ENCODE results near the gene ZSCAN5B. TPM values are rescaled to one million over a fixed set of nuclear protein-coding genes. Genes with fewer than 3 reads are reported as not detected.

Gene ZSCAN5B
- total RNA-seq, 1 donor from 2014 or later: not detected

DNA sequence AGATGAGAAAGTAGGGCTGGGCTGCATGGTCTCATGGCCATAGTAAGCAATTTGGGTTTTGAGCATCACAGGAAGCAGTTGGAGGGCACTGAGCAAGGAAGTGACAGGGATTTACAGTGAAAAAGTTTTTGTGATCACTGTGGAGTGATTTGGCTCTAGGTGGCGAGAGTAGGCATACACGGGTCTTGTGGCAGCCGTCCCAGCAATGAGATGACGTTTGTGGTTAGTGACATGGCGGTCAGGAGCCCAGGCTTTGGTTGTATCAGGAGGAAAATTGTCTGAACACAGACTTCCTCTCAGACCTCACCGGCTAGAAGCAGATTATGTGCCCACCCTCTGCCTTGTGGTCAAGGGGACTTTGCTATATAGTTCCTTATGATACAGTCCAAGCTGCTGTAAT is 53.2 kb downstream of the ZSCAN5B start:
- Mint-ChIP-seq H3K4me1 (ENCODE audit: low read depth) (peaks cover 30% of the 10 kb centered on the region), H3K4me3 (ENCODE audit: unreplicated experiment) (no peak overlapping the region), H3K36me3 (ENCODE audit: low read depth) (peaks cover 7% of the 10 kb centered on the region), H3K9me3 (ENCODE audit: low read depth) (no peaks in the 10 kb centered on the region), H3K27ac (ENCODE audit: unreplicated experiment) (no peak overlapping the region), H3K27me3 (ENCODE audit: low read depth) (no peaks in the 10 kb centered on the region)
- TF ChIP-seq, protein P1, sequence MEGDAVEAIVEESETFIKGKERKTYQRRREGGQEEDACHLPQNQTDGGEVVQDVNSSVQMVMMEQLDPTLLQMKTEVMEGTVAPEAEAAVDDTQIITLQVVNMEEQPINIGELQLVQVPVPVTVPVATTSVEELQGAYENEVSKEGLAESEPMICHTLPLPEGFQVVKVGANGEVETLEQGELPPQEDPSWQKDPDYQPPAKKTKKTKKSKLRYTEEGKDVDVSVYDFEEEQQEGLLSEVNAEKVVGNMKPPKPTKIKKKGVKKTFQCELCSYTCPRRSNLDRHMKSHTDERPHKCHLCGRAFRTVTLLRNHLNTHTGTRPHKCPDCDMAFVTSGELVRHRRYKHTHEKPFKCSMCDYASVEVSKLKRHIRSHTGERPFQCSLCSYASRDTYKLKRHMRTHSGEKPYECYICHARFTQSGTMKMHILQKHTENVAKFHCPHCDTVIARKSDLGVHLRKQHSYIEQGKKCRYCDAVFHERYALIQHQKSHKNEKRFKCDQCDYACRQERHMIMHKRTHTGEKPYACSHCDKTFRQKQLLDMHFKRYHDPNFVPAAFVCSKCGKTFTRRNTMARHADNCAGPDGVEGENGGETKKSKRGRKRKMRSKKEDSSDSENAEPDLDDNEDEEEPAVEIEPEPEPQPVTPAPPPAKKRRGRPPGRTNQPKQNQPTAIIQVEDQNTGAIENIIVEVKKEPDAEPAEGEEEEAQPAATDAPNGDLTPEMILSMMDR (IDR thresholded peaks at IDR 0.05): no peak
- no peak for DNase-seq (ENCODE audit: low spot score)

DNA sequence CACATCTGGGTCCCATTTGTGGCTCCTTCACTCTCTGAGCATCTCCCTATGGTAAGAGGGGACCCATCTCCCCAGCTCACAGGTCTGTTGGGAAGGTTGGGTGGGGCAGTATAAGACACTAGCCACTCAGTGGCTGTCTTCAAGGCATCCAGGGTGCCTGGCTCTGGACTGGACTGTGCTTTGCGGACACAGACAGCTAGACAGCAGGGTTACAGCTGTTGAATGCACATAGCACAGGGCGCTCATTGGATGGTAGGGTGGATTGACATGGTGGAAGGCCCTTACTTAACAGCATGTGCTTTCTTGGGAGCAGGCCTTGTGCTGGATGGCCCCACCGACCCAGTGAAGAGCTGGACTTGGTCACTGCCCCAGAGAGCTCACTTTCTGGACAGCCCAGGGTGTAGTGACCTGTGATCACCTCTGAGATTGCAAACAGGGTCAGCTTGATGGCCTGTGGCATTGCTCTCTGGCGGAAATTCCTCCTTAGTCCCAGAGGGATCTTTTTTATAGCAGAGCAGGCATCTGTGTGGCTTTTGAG is 54.6 kb downstream of the ZSCAN5B start:
- peak overlapping the region; percentile 22 for H3K27ac Mint-ChIP-seq (ENCODE audit: unreplicated experiment)
- DNase-seq (ENCODE audit: low spot score): no peak
- H3K9me3 Mint-ChIP-seq (ENCODE audit: low read depth): no peaks in the 10 kb centered on the region
- TF ChIP-seq, protein P1 (IDR thresholded peaks at IDR 0.05): no peak
- H3K27me3 Mint-ChIP-seq (ENCODE audit: low read depth): no peaks in the 10 kb centered on the region
- H3K4me3 Mint-ChIP-seq (ENCODE audit: unreplicated experiment): no peak overlapping the region
- peaks cover 30% of the 10 kb centered on the region for H3K4me1 Mint-ChIP-seq (ENCODE audit: low read depth)
- H3K36me3 Mint-ChIP-seq (ENCODE audit: low read depth): peaks cover 1% of the 10 kb centered on the region

DNA sequence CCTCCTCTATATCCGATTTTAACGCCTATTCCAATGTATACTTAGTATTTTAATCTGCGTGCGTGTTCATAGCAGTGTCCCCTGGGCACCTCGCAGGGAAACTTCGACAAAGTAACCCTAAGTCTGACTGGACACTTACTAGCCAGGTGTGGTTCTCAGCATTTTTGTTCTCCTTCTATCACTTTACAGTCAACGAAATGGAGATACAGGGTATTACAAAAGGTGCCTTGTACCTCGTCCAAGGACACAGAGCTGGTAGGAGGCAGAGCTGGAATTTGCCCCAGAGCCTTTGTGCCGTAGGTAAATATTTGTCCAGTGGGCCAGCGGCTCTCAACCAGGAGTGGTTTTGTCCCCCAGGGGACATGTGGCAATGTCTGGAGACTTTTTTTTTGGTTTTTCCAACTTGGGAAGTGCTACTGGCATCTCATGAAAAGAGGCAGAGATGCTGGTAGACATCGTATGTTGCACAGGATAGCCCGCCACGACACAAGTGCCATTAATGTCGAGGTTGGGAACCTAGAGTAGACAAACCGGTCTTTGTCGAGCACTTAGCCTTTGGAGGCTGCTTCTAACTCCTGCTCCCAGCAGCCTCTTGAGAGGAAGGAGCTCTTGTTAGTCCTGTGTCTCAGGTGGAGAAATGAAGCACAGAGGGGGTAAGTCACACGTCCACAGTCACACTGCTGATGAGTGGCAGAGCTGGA is 55.3 kb downstream of the ZSCAN5B start:
- Mint-ChIP-seq H3K9me3 (ENCODE audit: low read depth) (no peaks in the 10 kb centered on the region), H3K4me3 (ENCODE audit: unreplicated experiment) (peak overlapping the region; percentile 71), H3K36me3 (ENCODE audit: low read depth) (no peaks in the 10 kb centered on the region), H3K27me3 (ENCODE audit: low read depth) (no peaks in the 10 kb centered on the region), H3K27ac (ENCODE audit: unreplicated experiment) (peak overlapping the region; percentile 77), H3K4me1 (ENCODE audit: low read depth) (peaks cover 30% of the 10 kb centered on the region)
- no peak for DNase-seq (ENCODE audit: low spot score)
- TF ChIP-seq, protein P1 (IDR thresholded peaks at IDR 0.05): no peak

DNA sequence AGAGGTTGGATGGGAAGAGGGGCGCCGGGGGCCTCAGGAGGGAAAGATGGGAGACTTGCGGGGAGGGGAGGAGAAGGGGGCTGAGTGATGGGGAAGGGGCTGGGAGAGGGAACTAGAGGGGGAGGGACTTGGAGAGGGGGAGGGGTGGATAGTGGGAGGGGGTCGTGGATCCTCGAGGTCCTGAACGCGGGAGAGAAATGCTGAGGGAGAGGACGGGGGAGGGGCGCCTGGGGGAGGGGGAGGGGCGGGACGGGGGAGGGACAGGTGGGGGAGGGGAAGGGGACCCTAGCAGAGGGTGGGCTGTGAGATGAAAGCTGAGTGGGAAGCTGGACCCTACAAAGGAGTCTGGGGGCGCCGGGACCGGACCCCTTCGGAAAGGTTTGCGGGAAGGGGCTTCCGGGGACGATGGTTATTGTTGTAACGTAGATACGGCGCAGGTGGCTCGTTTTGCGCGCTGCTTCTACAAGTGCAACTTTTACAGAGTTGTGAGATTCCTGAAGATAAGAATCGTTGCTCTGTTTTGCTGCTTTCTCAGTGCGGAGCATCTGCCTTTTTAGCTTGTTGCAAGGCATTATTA is 56.1 kb downstream of the ZSCAN5B start:
- H3K27ac Mint-ChIP-seq (ENCODE audit: unreplicated experiment): peak overlapping the region; percentile 77

More for the DNA sequence above, 56.1 kb downstream of the ZSCAN5B start:
- no peaks in the 10 kb centered on the region for H3K36me3 Mint-ChIP-seq (ENCODE audit: low read depth)
- peaks cover 30% of the 10 kb centered on the region for H3K4me1 Mint-ChIP-seq (ENCODE audit: low read depth)
- TF ChIP-seq, protein P1 (IDR thresholded peaks at IDR 0.05): no peak
- DNase-seq (ENCODE audit: low spot score): no peak
- no peaks in the 10 kb centered on the region for H3K9me3 Mint-ChIP-seq (ENCODE audit: low read depth)
- peak overlapping the region; percentile 83 for H3K4me3 Mint-ChIP-seq (ENCODE audit: unreplicated experiment)
- H3K27me3 Mint-ChIP-seq (ENCODE audit: low read depth): no peaks in the 10 kb centered on the region

Data from chondrocyte (in vitro differentiated cells).